OCI-LY7 (cell line): Measurements from ENCODE around the gene GPR139. TPM values are rescaled to one million over a fixed set of nuclear protein-coding genes. Genes with fewer than 3 reads are reported as not detected.

Experiments used
- BruUV-seq: library from RNA; stranded (reverse); fragments of 400-500 nt; replicated peaks from 2 replicates; lab custom pipeline; 2021; lab: Mats Ljungman, UMichigan
- CTCF ChIA-PET: fragments of 300-600 bp; sonication (Branson Sonifier 250); formaldehyde crosslinking; loops from one replicate; lab custom pipeline; 2022; ENCODE audit warnings: antibody characterized with exemption; ENCODE audit not compliant: unreplicated experiment; lab: Charles Lee
- POLR2A ChIA-PET: fragments of 300-600 bp; sonication (Branson Sonifier 250); formaldehyde crosslinking; loops from one replicate; lab custom pipeline; 2022; ENCODE audit warnings: antibody characterized with exemption; lab: Charles Lee
- DNase-seq: peaks from one replicate; pipeline ENCODE4 v3.0.0-alpha.2; 2015; ENCODE audit warnings: low spot score
- H2AFZ ChIP-seq: fragments of 200-600 bp; sonication (generic), shearing (Covaris generic); 2 replicates; pipeline ENCODE4 v1.6.1; 2014; ENCODE audit warnings: mild to moderate bottlenecking, antibody characterized with exemption, low read length, moderate library complexity
- H3K27ac ChIP-seq: fragments of 200-600 bp; sonication (generic); 2 replicates; pipeline ENCODE4 v1.5.1; 2014; ENCODE audit warnings: mixed run types, low read depth, mild to moderate bottlenecking, moderate library complexity, low read length, inconsistent platforms; ENCODE audit not compliant: poor library complexity, severe bottlenecking
- H3K36me3 ChIP-seq: fragments of 200-600 bp; sonication (generic); 2 replicates; pipeline ENCODE4 v1.6.1; 2014; ENCODE audit warnings: mild to moderate bottlenecking, antibody characterized with exemption, low read length, moderate library complexity, mixed read lengths; ENCODE audit not compliant: insufficient read depth
- H3K4me1 ChIP-seq: fragments of 200-600 bp; sonication (generic); 2 replicates; pipeline ENCODE4 v1.5.1; 2014; ENCODE audit warnings: mild to moderate bottlenecking, low read length; ENCODE audit not compliant: insufficient read depth, poor library complexity, severe bottlenecking
- H3K4me2 ChIP-seq: fragments of 200-600 bp; sonication (generic); 2 replicates; pipeline ENCODE4 v1.6.1; 2014; ENCODE audit warnings: mild to moderate bottlenecking, low read length
- H3K4me3 ChIP-seq: fragments of 200-600 bp; sonication (generic); 2 replicates; pipeline ENCODE4 v1.5.1; 2014; ENCODE audit warnings: mild to moderate bottlenecking, low read depth, low read length; ENCODE audit not compliant: poor library complexity, severe bottlenecking
- H3K79me2 ChIP-seq: fragments of 200-600 bp; sonication (generic); 2 replicates; pipeline ENCODE4 v1.6.1; 2016; ENCODE audit warnings: low read depth, mild to moderate bottlenecking, low read length, moderate library complexity, mixed read lengths; ENCODE audit not compliant: insufficient read depth
- H3K9me2 ChIP-seq: fragments of 200-600 bp; sonication (generic); 2 replicates; pipeline ENCODE4 v1.6.1; 2016; ENCODE audit warnings: mild to moderate bottlenecking, low read length, mixed read lengths; ENCODE audit not compliant: insufficient read depth
- H3K9me3 ChIP-seq: fragments of 200-600 bp; sonication (generic); 2 replicates; pipeline ENCODE4 v1.6.1; 2014; ENCODE audit warnings: mild to moderate bottlenecking, mixed run types, low read length, mixed read lengths
- H4K20me1 ChIP-seq: fragments of 200-600 bp; sonication (generic); 2 replicates; pipeline ENCODE4 v1.6.1; 2014; ENCODE audit warnings: mild to moderate bottlenecking, antibody characterized with exemption, low read length, moderate library complexity, mixed read lengths; ENCODE audit not compliant: insufficient read depth
- CTCF ChIP-seq: fragments of 200-600 bp; sonication (generic); conservative IDR thresholded peaks from 2 replicates; pipeline ENCODE4 v1.5.1; 2014; ENCODE audit warnings: mild to moderate bottlenecking, antibody characterized with exemption, low read length, moderate library complexity, mixed read lengths
- EZH2phosphoT487 ChIP-seq: fragments of 200-600 bp; sonication (generic); IDR thresholded peaks from 2 replicates; pipeline ENCODE4 v1.6.1; 2018; ENCODE audit warnings: low read depth, borderline replicate concordance, mild to moderate bottlenecking, mixed run types, antibody characterized with exemption, low read length, moderate library complexity, mixed read lengths
- intact Hi-C: fragments of 100-400 bp; cut with micrococcal nuclease; formaldehyde crosslinking; loops from one replicate; pipeline ENCODE4 v1.10.0; 2022; ENCODE audit not compliant: unreplicated experiment
- total RNA-seq, 2 experiments: library from RNA; depleted of rRNA in 1 of 2; stranded (reverse); fragments of >200 nt in 1 of 2; shearing (Covaris generic) in 1 of 2; gene quantifications; 2 replicates each; pipeline ENCODE4 v1.2.3, GENCODE V29; 2014 to 2022

The GPR139 gene
- total RNA-seq, 2 experiments from 2014 or later, result not detected

- Histone ChIP-seq H3K4me2 (no peak overlapping the region), H3K27ac (no peak overlapping the region), H2AFZ (no peak overlapping the region), H3K9me3 (no peaks in the 10 kb centered on the region), H3K9me2 (no peaks in the 10 kb centered on the region), H3K4me3 (no peak overlapping the region), H3K36me3 (no peaks in the 10 kb centered on the region), H3K4me1 (no peaks in the 10 kb centered on the region), H3K79me2 (no peaks in the 10 kb centered on the region), H4K20me1 (no peaks in the 10 kb centered on the region)
- DNase-seq, result no peak
- intact Hi-C loops, result no loop called here
- ChIA-PET CTCF (no interaction called here), POLR2A (no interaction called here)
- TF ChIP-seq CTCF (no peak), EZH2phosphoT487 (no peak)
- BruUV-seq, result no TSS peak
Measured at GRCh38 chr16:20020976-20021375, 52.7 kb downstream of the GPR139 start.

GRCh38 chr16:20020083-20020482 lies 53.6 kb downstream of the GPR139 start:
- ChIA-PET POLR2A (no interaction called here), CTCF (no interaction called here)
- intact Hi-C loops, result no loop called here
- BruUV-seq, result no TSS peak
- Histone ChIP-seq H4K20me1 (no peaks in the 10 kb centered on the region), H2AFZ (no peak overlapping the region), H3K4me3 (no peak overlapping the region), H3K27ac (no peak overlapping the region), H3K4me1 (no peaks in the 10 kb centered on the region), H3K9me3 (no peaks in the 10 kb centered on the region), H3K4me2 (no peak overlapping the region), H3K9me2 (no peaks in the 10 kb centered on the region), H3K79me2 (no peaks in the 10 kb centered on the region), H3K36me3 (no peaks in the 10 kb centered on the region)
- no peak for DNase-seq
- TF ChIP-seq EZH2phosphoT487 (no peak), CTCF (no peak)

GRCh38 chr16:20016234-20016633 lies 57.5 kb downstream of the GPR139 start:
- DNase-seq, result no peak
- Histone ChIP-seq H3K36me3 (no peaks in the 10 kb centered on the region), H4K20me1 (no peaks in the 10 kb centered on the region), H3K4me2 (no peak overlapping the region), H3K79me2 (no peaks in the 10 kb centered on the region), H2AFZ (no peak overlapping the region), H3K27ac (no peak overlapping the region), H3K4me1 (no peaks in the 10 kb centered on the region), H3K4me3 (no peak overlapping the region), H3K9me3 (no peaks in the 10 kb centered on the region), H3K9me2 (no peaks in the 10 kb centered on the region)
- no TSS peak for BruUV-seq
- CTCF ChIA-PET, result no interaction called here
- POLR2A ChIA-PET, result interaction anchor here (0.6 kb wide), 2 partner anchors 16 to 645 kb away, joined by 3 read pairs; no protein-coding TSS in a partner anchor
- intact Hi-C loops, result no loop called here
- TF ChIP-seq CTCF, result no peak
- TF ChIP-seq EZH2phosphoT487, result no peak
